HL-60 (cell line): ENCODE data around the gene EXOSC9.

Source experiments
- GABPA ChIP-seq: IDR thresholded peaks from 2 replicates; pipeline ENCODE4 v1.6.1; 2012; ENCODE audit warnings: low read depth
- POLR2AphosphoS5 ChIP-seq: IDR thresholded peaks from 2 replicates; pipeline ENCODE4 v1.6.1; 2012; ENCODE audit warnings: low read depth
- SPI1 ChIP-seq: IDR thresholded peaks from 2 replicates; pipeline ENCODE4 v1.6.1; 2012; ENCODE audit warnings: low read depth, mild to moderate bottlenecking, borderline replicate concordance
- TF ChIP-seq, protein P1 (sequence below): IDR thresholded peaks from one replicate; pipeline ENCODE4 v1.5.1; 2011; ENCODE audit warnings: low read length, control low read depth, inconsistent platforms; ENCODE audit not compliant: insufficient read depth
- TF ChIP-seq, protein P2 (sequence below): IDR thresholded peaks from 2 replicates; pipeline ENCODE4 v1.6.1; 2012; ENCODE audit warnings: low read depth; ENCODE audit not compliant: insufficient replicate concordance

DNA sequence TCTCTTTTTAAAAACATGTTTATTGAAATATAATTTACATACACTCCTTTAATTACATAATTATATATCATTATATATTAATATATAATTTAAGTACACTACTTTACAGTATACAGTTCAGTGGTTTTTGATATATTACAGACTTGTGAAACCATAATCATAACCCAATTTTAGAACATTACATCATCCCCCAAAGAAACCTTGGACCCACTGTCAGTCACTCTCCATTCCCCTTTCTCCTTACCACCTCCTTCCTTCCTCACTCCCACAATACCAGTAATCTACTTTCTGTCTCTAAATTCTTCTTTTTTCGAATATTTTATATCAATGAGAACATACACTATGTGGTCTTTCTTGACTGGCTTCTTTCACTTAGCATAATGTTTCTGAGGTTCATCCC is 17.9 kb upstream of the EXOSC9 start:
- TF ChIP-seq, protein P1, sequence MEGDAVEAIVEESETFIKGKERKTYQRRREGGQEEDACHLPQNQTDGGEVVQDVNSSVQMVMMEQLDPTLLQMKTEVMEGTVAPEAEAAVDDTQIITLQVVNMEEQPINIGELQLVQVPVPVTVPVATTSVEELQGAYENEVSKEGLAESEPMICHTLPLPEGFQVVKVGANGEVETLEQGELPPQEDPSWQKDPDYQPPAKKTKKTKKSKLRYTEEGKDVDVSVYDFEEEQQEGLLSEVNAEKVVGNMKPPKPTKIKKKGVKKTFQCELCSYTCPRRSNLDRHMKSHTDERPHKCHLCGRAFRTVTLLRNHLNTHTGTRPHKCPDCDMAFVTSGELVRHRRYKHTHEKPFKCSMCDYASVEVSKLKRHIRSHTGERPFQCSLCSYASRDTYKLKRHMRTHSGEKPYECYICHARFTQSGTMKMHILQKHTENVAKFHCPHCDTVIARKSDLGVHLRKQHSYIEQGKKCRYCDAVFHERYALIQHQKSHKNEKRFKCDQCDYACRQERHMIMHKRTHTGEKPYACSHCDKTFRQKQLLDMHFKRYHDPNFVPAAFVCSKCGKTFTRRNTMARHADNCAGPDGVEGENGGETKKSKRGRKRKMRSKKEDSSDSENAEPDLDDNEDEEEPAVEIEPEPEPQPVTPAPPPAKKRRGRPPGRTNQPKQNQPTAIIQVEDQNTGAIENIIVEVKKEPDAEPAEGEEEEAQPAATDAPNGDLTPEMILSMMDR = no peak
- TF ChIP-seq POLR2AphosphoS5 = no peak
- TF ChIP-seq, protein P2, sequence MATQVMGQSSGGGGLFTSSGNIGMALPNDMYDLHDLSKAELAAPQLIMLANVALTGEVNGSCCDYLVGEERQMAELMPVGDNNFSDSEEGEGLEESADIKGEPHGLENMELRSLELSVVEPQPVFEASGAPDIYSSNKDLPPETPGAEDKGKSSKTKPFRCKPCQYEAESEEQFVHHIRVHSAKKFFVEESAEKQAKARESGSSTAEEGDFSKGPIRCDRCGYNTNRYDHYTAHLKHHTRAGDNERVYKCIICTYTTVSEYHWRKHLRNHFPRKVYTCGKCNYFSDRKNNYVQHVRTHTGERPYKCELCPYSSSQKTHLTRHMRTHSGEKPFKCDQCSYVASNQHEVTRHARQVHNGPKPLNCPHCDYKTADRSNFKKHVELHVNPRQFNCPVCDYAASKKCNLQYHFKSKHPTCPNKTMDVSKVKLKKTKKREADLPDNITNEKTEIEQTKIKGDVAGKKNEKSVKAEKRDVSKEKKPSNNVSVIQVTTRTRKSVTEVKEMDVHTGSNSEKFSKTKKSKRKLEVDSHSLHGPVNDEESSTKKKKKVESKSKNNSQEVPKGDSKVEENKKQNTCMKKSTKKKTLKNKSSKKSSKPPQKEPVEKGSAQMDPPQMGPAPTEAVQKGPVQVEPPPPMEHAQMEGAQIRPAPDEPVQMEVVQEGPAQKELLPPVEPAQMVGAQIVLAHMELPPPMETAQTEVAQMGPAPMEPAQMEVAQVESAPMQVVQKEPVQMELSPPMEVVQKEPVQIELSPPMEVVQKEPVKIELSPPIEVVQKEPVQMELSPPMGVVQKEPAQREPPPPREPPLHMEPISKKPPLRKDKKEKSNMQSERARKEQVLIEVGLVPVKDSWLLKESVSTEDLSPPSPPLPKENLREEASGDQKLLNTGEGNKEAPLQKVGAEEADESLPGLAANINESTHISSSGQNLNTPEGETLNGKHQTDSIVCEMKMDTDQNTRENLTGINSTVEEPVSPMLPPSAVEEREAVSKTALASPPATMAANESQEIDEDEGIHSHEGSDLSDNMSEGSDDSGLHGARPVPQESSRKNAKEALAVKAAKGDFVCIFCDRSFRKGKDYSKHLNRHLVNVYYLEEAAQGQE = no peak
- no peak for TF ChIP-seq SPI1
- TF ChIP-seq GABPA = no peak
